Iris pigment epithelial cell (primary cell): Measurements from ENCODE around the gene LMO7.

Experiments used
- DNase-seq: peaks from one replicate; pipeline ENCODE4 v3.0.0-alpha.2; 2011; ENCODE audit warnings: low read depth

The LMO7 gene

GRCh38 chr13:75896271-75896670 is 260.1 kb downstream of the LMO7 start:
- DNase-seq, result peak; percentile 63

DNA sequence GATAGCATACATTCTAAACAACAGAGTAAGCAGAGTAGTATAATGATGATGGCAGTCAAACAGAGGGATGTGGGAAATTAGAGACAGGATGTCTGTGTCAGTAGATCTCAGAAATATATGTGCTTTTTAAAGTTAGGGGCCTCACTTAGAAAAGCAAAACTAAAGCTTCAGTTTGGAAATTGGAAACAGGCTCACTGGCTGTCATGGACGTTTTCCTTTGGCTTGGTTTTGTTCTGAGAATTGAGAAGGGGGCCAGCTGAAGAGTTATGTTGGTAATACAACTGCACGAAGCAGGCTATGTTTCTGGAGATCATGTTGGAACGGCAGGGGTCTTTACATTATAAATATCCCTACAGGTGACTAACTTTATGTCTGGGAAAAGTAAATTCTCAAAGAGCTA is 261.3 kb downstream of the LMO7 start:
- no peak for DNase-seq

GRCh38 chr13:75901501-75901900 is 265.4 kb downstream of the LMO7 start:
- no peak for DNase-seq

GRCh38 chr13:75902166-75903104 is 266.3 kb downstream of the LMO7 start:
- DNase-seq, result no peak

- no peak for DNase-seq
Observed at GRCh38 chr13:75904012-75904411, 267.9 kb downstream of the LMO7 start.

DNA sequence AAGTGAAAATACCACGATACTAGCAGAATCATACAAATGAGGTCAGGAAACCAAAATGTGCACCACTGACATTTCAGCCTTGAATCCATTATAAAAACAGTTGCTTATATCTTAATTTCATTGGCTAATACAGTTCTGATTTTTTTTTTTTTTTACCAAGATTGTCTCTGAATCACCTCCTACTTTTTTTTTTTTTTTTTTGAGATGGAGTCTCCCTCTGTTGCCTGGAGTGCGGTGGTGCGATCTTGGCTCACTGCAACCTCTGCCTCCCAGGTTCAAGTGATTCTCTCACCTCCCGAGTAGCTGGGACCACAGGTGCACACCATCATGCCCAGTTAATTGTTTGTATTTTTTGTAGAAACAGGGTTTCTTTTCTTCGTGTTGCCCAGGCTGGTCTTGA is 270.2 kb downstream of the LMO7 start:
- no peak for DNase-seq

GRCh38 chr13:75907044-75907443 is 270.9 kb downstream of the LMO7 start:
- DNase-seq, result no peak

GRCh38 chr13:75908141-75908540 is 272.0 kb downstream of the LMO7 start:
- peak; percentile 28 for DNase-seq
